Bronchial epithelial cell (primary cell): ENCODE results near the gene MCC. TPM values are rescaled to one million over a fixed set of nuclear protein-coding genes. Genes with fewer than 3 reads are reported as not detected.
A peak's percentile ranks its signal among the peaks of the same experiment; 100 is the strongest.

Source experiments
- DNase-seq: peaks from one replicate; pipeline ENCODE4 v3.0.0-alpha.2; 2010; ENCODE audit warnings: low read depth
- FAIRE-seq: peaks from 2 replicates; lab custom pipeline; 2011; peaks lifted over from hg19 to GRCh38; lab: Jason Lieb, UNC
- H3K27me3 ChIP-seq: 2 replicates; pipeline ENCODE4 v1.5.1; 2011; ENCODE audit warnings: low read length; ENCODE audit not compliant: control insufficient read depth, insufficient read depth
- H3K36me3 ChIP-seq: 2 replicates; pipeline ENCODE4 v1.5.1; 2011; ENCODE audit warnings: low read length; ENCODE audit not compliant: control insufficient read depth, insufficient read depth
- H3K4me3 ChIP-seq: 2 replicates; pipeline ENCODE4 v1.5.1; 2011; ENCODE audit warnings: mild to moderate bottlenecking, low read depth, low read length, control low read depth
- total RNA-seq: library from RNA; depleted of rRNA; stranded (reverse); fragments of >200 nt; gene quantifications from 2 replicates; pipeline ENCODE4 v1.2.1, GENCODE V29; 2014
- TF ChIP-seq, protein P1 (sequence below): IDR thresholded peaks from 2 replicates; pipeline ENCODE4 v1.5.1; 2011; ENCODE audit warnings: mild to moderate bottlenecking, moderate library complexity, low read length, control low read depth, inconsistent platforms; ENCODE audit not compliant: insufficient read depth, severe bottlenecking

The MCC gene
- total RNA-seq, 1 donor from 2014 or later: 43.2 TPM

DNA sequence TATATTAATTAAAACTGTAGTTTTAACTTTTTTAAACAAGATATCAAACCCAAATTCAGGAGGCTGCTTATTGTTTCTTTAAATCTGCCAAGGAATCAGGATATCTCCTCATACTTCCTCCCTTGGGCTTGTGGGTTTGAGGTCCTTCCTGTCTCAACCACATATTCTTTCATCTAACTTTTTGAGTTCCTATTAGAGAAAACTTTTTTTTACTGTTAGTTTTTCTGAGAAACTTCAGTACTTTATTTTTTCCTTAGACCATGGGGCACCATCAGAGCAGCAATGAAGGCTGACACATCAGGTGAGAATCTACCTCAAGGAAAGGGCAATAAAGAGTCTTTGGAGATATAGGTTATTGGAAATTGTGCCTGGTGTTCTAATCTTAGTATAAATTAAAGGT, 110.2 kb downstream of the MCC start:
- Histone ChIP-seq H3K4me3 (no peak overlapping the region), H3K36me3 (no peaks in the 10 kb centered on the region), H3K27me3 (no peaks in the 10 kb centered on the region)
- DNase-seq (no peak), FAIRE-seq (no peak)
- TF ChIP-seq, protein P1, sequence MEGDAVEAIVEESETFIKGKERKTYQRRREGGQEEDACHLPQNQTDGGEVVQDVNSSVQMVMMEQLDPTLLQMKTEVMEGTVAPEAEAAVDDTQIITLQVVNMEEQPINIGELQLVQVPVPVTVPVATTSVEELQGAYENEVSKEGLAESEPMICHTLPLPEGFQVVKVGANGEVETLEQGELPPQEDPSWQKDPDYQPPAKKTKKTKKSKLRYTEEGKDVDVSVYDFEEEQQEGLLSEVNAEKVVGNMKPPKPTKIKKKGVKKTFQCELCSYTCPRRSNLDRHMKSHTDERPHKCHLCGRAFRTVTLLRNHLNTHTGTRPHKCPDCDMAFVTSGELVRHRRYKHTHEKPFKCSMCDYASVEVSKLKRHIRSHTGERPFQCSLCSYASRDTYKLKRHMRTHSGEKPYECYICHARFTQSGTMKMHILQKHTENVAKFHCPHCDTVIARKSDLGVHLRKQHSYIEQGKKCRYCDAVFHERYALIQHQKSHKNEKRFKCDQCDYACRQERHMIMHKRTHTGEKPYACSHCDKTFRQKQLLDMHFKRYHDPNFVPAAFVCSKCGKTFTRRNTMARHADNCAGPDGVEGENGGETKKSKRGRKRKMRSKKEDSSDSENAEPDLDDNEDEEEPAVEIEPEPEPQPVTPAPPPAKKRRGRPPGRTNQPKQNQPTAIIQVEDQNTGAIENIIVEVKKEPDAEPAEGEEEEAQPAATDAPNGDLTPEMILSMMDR: no peak

DNA sequence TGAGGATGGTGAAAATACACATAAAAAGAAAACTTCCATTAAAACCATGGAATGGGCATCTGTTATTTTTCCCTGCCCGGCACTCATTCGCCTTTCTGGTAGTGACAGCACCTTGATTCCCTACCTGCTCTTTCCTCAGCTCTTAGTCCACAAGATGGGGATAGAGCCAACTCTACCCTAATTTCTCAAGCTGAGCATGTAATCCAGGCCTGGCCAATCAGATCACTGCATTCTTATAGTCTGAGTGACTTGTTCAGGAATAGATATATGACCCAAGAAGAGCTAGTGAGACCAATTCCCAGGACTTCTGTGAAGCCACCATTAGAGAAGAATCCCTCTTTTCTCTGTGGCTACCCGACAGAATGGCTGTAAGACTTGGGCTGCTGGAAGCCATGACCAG, 111.6 kb downstream of the MCC start:
- Histone ChIP-seq H3K27me3 (no peaks in the 10 kb centered on the region), H3K36me3 (no peaks in the 10 kb centered on the region), H3K4me3 (no peak overlapping the region)
- TF ChIP-seq, protein P1: no peak
- DNase-seq (peak; percentile 9), FAIRE-seq (no peak)

DNA sequence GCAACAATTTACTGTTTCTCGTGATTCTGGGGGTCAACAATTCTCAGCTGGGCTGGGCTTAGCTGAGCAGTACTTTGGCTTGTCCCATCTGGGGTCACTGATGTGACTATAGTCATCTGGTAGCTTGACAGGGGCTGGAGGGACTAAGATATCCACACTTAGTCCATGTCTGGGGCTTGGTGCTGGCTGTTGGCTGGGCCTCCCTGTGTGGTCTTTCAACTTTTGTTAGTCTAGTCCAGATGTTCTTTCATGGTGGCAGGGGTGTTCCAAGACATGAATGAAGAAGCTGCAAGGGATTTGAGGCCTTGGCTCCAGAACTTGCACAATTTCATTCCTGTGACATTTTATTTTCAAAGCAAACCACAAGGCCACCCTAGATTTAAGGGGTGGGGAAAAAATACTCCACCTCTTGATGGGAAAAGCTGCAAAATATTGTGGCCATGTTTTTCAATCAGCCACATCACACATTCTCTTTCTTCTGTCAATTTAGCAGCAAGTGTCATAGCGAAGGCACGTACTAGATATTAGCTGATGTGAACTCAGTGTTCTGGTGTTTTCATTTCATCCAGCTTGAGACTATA, 112.7 kb downstream of the MCC start:
- Histone ChIP-seq H3K4me3 (no peak overlapping the region), H3K36me3 (no peaks in the 10 kb centered on the region), H3K27me3 (no peaks in the 10 kb centered on the region)
- DNase-seq (no peak), FAIRE-seq (no peak)
- TF ChIP-seq, protein P1: no peak

DNA sequence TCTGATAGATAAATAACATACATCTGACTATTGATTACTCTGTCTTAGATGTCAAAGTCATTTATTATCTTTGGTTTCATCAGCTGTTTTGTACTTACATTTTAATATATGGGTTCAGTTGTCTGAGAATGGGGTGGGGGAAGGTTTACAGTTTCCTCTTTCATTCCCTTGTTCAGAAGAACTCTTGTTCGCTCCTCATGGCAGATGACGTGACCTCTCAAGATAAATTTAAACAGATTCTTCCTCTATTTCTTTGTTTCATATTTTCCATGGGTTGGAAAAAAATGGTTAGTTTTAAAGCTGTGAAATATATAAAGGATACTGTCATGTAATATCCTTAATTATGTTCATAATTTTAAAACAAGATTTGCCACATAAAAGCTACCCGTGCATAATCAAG, 114.8 kb downstream of the MCC start:
- no peaks in the 10 kb centered on the region for H3K36me3 ChIP-seq
- DNase-seq (no peak), FAIRE-seq (no peak)
- TF ChIP-seq, protein P1: no peak
- no peaks in the 10 kb centered on the region for H3K27me3 ChIP-seq
- H3K4me3 ChIP-seq: no peak overlapping the region

- H3K36me3 ChIP-seq: no peaks in the 10 kb centered on the region
- no peak overlapping the region for H3K4me3 ChIP-seq
- no peak for DNase-seq
- H3K27me3 ChIP-seq: no peaks in the 10 kb centered on the region
- TF ChIP-seq, protein P1: no peak
- no peak for FAIRE-seq
Measured at GRCh38 chr5:113371721-113372196, 116.5 kb downstream of the MCC start.

DNA sequence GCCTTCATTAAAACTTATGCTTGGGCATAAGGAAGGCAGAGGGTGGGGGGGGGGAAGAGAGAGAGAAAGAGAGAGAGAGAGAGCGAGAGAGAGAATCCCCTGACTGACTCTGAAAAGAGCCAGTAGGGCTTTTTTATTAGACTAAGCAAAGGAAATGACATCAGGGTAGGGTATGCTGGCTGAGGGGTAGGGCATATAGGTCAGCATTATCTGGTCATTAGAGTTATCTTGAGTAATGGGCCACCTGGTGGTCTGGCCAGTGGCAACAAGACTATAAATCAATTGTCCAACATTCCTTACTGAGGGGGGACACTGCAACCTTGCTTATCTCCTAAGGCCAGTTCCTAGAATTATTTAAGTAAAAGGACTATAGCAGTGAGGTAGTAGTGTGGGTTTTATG, 120.7 kb downstream of the MCC start:
- DNase-seq: no peak
- H3K36me3 ChIP-seq: peaks cover 2% of the 10 kb centered on the region
- H3K4me3 ChIP-seq: no peak overlapping the region
- H3K27me3 ChIP-seq: no peaks in the 10 kb centered on the region
- no peak for FAIRE-seq
- TF ChIP-seq, protein P1: no peak
